IMR-90 (cell line): ENCODE measurements around the gene GALNT9. TPM values are rescaled to one million over a fixed set of nuclear protein-coding genes. Genes with fewer than 3 reads are reported as not detected.

Experiments used
- ATAC-seq: fragments of 200-7000 bp; cut with Tn5 transposase; 2 replicates; pipeline ENCODE4 v1.9.1; 2020; ENCODE audit warnings: low read depth, mild to moderate bottlenecking, moderate library complexity
- BruUV-seq: library from RNA; stranded (reverse); fragments of 400-500 nt; replicated peaks from 2 replicates; lab custom pipeline; 2021; lab: Mats Ljungman, UMichigan
- CTCF ChIA-PET: fragments of 300-600 bp; formaldehyde crosslinking; extraction: SDS; loops from one replicate; lab custom pipeline; 2021; ENCODE audit warnings: antibody characterized with exemption; lab: Yijun Ruan, JAX
- POLR2A ChIA-PET: fragments of 300-600 bp; sonication (Branson Sonifier 250); formaldehyde crosslinking; loops from one replicate; lab custom pipeline; 2022; ENCODE audit warnings: antibody characterized with exemption; ENCODE audit not compliant: unreplicated experiment; lab: Charles Lee
- DNase-seq: peaks from one replicate; pipeline ENCODE4 v3.0.0; 2013
- H2AFZ ChIP-seq: replicated peaks from 2 replicates; pipeline ENCODE3; 2013; ENCODE audit warnings: low read length, mild to moderate bottlenecking; ENCODE audit not compliant: poor library complexity
- H2AK5ac ChIP-seq: 2 replicates; pipeline ENCODE4 v1.6.1; 2013; ENCODE audit warnings: low read depth, low read length, inconsistent platforms
- H2AK9ac ChIP-seq: replicated peaks from 2 replicates; pipeline ENCODE3; 2013; ENCODE audit warnings: mild to moderate bottlenecking, low read depth, low read length, moderate library complexity; ENCODE audit not compliant: poor library complexity
- H2BK120ac ChIP-seq: 2 replicates; pipeline ENCODE4 v1.6.1; 2013; ENCODE audit warnings: low read depth, low read length, inconsistent platforms
- H2BK15ac ChIP-seq: 3 replicates; pipeline ENCODE4 v1.6.1; 2013; ENCODE audit warnings: low read depth, low read length, inconsistent platforms
- H2BK20ac ChIP-seq: 2 replicates; pipeline ENCODE4 v1.6.1; 2013; ENCODE audit warnings: low read depth, mild to moderate bottlenecking, inconsistent platforms, low read length, moderate library complexity
- H2BK5ac ChIP-seq: 2 replicates; pipeline ENCODE4 v1.6.1; 2013; ENCODE audit warnings: mild to moderate bottlenecking, low read depth, low read length, inconsistent platforms; ENCODE audit not compliant: poor library complexity, severe bottlenecking
- H3K14ac ChIP-seq: replicated peaks from 2 replicates; pipeline ENCODE4 v1.6.1; 2013; ENCODE audit warnings: low read depth, low read length, inconsistent platforms
- H3K18ac ChIP-seq: 2 replicates; pipeline ENCODE4 v1.6.1; 2013; ENCODE audit warnings: low read depth, low read length, control low read depth
- H3K23ac ChIP-seq: 2 replicates; pipeline ENCODE4 v1.6.1; 2013; ENCODE audit warnings: low read depth, low read length, inconsistent platforms
- H3K27ac ChIP-seq: 2 replicates; pipeline ENCODE4 v1.5.1; 2013; ENCODE audit warnings: mild to moderate bottlenecking, control low read depth, low read length; ENCODE audit not compliant: insufficient read depth
- H3K27me3 ChIP-seq: 2 replicates; pipeline ENCODE4 v1.6.1; 2013; ENCODE audit warnings: low read length; ENCODE audit not compliant: control insufficient read depth, insufficient read depth
- H3K36me3 ChIP-seq: 2 replicates; pipeline ENCODE4 v1.6.1; 2013; ENCODE audit warnings: low read length, mixed read lengths; ENCODE audit not compliant: control insufficient read depth, insufficient read depth
- H3K4ac ChIP-seq: 2 replicates; pipeline ENCODE4 v1.6.1; 2013; ENCODE audit warnings: low read depth, low read length, inconsistent platforms
- H3K4me1 ChIP-seq: 2 replicates; pipeline ENCODE4 v1.6.1; 2013; ENCODE audit warnings: low read length, mixed read lengths; ENCODE audit not compliant: control insufficient read depth, insufficient read depth
- H3K4me2 ChIP-seq: 2 replicates; pipeline ENCODE4 v1.6.1; 2013; ENCODE audit warnings: low read depth, mild to moderate bottlenecking, control low read depth, low read length, moderate library complexity
- H3K4me3 ChIP-seq: 2 replicates; pipeline ENCODE4 v1.5.1; 2013; ENCODE audit warnings: low read depth, mild to moderate bottlenecking, control low read depth, low read length, moderate library complexity; ENCODE audit not compliant: insufficient read depth
- H3K56ac ChIP-seq: 2 replicates; pipeline ENCODE4 v1.6.1; 2013; ENCODE audit warnings: low read length, inconsistent platforms; ENCODE audit not compliant: insufficient read depth; ENCODE audit errors: extremely low read depth
- H3K79me1 ChIP-seq, 2 experiments: 2 replicates each; pipeline ENCODE4 v1.6.1; 2013; ENCODE audit warnings: low read length in 2 of 2, inconsistent platforms in 1 of 2, low read depth in 1 of 2
- H3K9ac ChIP-seq: 2 replicates; pipeline ENCODE4 v1.6.1; 2013; ENCODE audit warnings: low read depth, low read length, control low read depth
- H3K9me1 ChIP-seq: 2 replicates; pipeline ENCODE4 v1.6.1; 2013; ENCODE audit warnings: low read length, inconsistent platforms; ENCODE audit not compliant: insufficient read depth
- H3K9me3 ChIP-seq: 2 replicates; pipeline ENCODE4 v1.6.1; 2013; ENCODE audit warnings: low read length; ENCODE audit not compliant: control insufficient read depth, insufficient read depth
- H4K20me1 ChIP-seq: 2 replicates; pipeline ENCODE4 v1.6.1; 2013; ENCODE audit warnings: low read length, inconsistent platforms; ENCODE audit not compliant: insufficient read depth
- H4K5ac ChIP-seq: 2 replicates; pipeline ENCODE4 v1.6.1; 2013; ENCODE audit warnings: mild to moderate bottlenecking, low read depth, low read length, control low read depth
- H4K8ac ChIP-seq, 2 experiments: 2 replicates each; pipeline ENCODE4 v1.6.1; 2013; ENCODE audit warnings: low read depth in 2 of 2, low read length in 2 of 2, control low read depth in 1 of 2, inconsistent platforms in 1 of 2
- H4K91ac ChIP-seq: 2 replicates; pipeline ENCODE4 v1.6.1; 2013; ENCODE audit warnings: low read depth, low read length, inconsistent platforms; ENCODE audit not compliant: insufficient read depth
- BHLHE40 ChIP-seq: fragments of 150-350 bp; IDR thresholded peaks from 2 replicates; pipeline ENCODE4 v1.6.1; 2016; ENCODE audit warnings: mild to moderate bottlenecking, low read depth, low read length
- CEBPB ChIP-seq: IDR thresholded peaks from 2 replicates; pipeline ENCODE4 v1.6.1; 2012; ENCODE audit warnings: low read depth, low read length, improper control_type of control experiment
- CHD1 ChIP-seq: IDR thresholded peaks from 2 replicates; pipeline ENCODE4 v1.6.1; 2012; ENCODE audit warnings: low read depth, low read length, improper control_type of control experiment
- FOS ChIP-seq: fragments of 150-350 bp; IDR thresholded peaks from 2 replicates; pipeline ENCODE4 v1.6.1; 2016; ENCODE audit warnings: low read depth, low read length
- MAFK ChIP-seq: IDR thresholded peaks from 2 replicates; pipeline ENCODE4 v1.6.1; 2012; ENCODE audit warnings: low read depth, low read length, improper control_type of control experiment
- MAZ ChIP-seq: IDR thresholded peaks from 2 replicates; pipeline ENCODE4 v1.6.1; 2012; ENCODE audit warnings: low read depth, mild to moderate bottlenecking, low read length, improper control_type of control experiment, moderate library complexity, borderline replicate concordance
- MXI1 ChIP-seq: IDR thresholded peaks from 2 replicates; pipeline ENCODE4 v1.6.1; 2012; ENCODE audit warnings: low read depth, mild to moderate bottlenecking, low read length, moderate library complexity, borderline replicate concordance
- NFE2L2 ChIP-seq: fragments of 150-350 bp; IDR thresholded peaks from 2 replicates; pipeline ENCODE4 v1.6.1; 2016; ENCODE audit warnings: low read depth, mild to moderate bottlenecking, low read length
- POLR2A ChIP-seq: IDR thresholded peaks from 2 replicates; pipeline ENCODE4 v1.6.1; 2012; ENCODE audit warnings: mild to moderate bottlenecking, low read depth, low read length
- RAD21 ChIP-seq: IDR thresholded peaks from 2 replicates; pipeline ENCODE4 v1.6.1; 2012; ENCODE audit warnings: low read length, improper control_type of control experiment
- RFX5 ChIP-seq: IDR thresholded peaks from 2 replicates; pipeline ENCODE4 v1.8.0; 2012; ENCODE audit warnings: low read depth, mild to moderate bottlenecking, low read length, moderate library complexity
- SMC3 ChIP-seq: fragments of 150-350 bp; IDR thresholded peaks from 2 replicates; pipeline ENCODE4 v1.6.1; 2016; ENCODE audit warnings: low read depth, mild to moderate bottlenecking, antibody characterized with exemption, low read length, moderate library complexity
- WGBS, 2 experiments: methylation state at CpG; one replicate each; pipeline versions ENCODE4 v1.1.5 to v1.1.7; 2013; ENCODE audit warnings: missing lambda C conversion rate in 2 of 2; ENCODE audit not compliant: insufficient read length in 1 of 2; ENCODE audit errors: extremely low coverage in 2 of 2; 5-methylcytosine and 5-hydroxymethylcytosine counted together
- dilution Hi-C: fragments of 300-500 bp; cut with HindIII; formaldehyde crosslinking; loops from one replicate; pipeline ENCODE4 v1.14.3; 2018; ENCODE audit warnings: low sequenced_read_pairs; ENCODE audit not compliant: unreplicated experiment
- in situ Hi-C: fragments of 300-500 bp; cut with MboI; formaldehyde crosslinking; loops from 3 replicates; pipeline ENCODE4 v1.14.3; 2019; ENCODE audit warnings: low sequenced_read_pairs, inconsistent platforms, mixed read lengths
- intact Hi-C: fragments of 100-400 bp; cut with micrococcal nuclease; formaldehyde crosslinking; loops from 2 replicates; pipeline ENCODE4 v1.10.0; 2022
- polyA plus RNA-seq, 3 experiments: library from polyadenylated mRNA; depleted of rRNA; stranded (reverse); fragments of >200 nt; gene quantifications; 2 replicates each; pipeline ENCODE4 v1.2.3, GENCODE V29; 2012; ENCODE audit warnings: low replicate concordance in 1 of 3
- total RNA-seq: library from RNA; depleted of rRNA; stranded (reverse); fragments of >200 nt; gene quantifications from 2 replicates; pipeline ENCODE4 v1.2.3, GENCODE V29; 2012
- TF ChIP-seq, protein P1 (sequence below): fragments of 150-350 bp; IDR thresholded peaks from 2 replicates; pipeline ENCODE4 v1.6.1; 2016; ENCODE audit warnings: low read depth, mild to moderate bottlenecking, low read length, moderate library complexity, borderline replicate concordance
- TF ChIP-seq, protein P2 (sequence below): conservative IDR thresholded peaks from 2 replicates; pipeline ENCODE4 v1.5.1; 2012; ENCODE audit warnings: mild to moderate bottlenecking, low read depth, low read length, improper control_type of control experiment
- TF ChIP-seq, protein P3 (sequence below): fragments of 150-350 bp; IDR thresholded peaks from 2 replicates; pipeline ENCODE4 v1.6.1; 2017; ENCODE audit warnings: mild to moderate bottlenecking, antibody characterized with exemption, low read length, low read depth

Gene GALNT9
- total and polyA plus RNA-seq, 2 of the 4 experiments (the other 2 are of a cell fraction): under 0.01 to 0.12 TPM

DNA sequence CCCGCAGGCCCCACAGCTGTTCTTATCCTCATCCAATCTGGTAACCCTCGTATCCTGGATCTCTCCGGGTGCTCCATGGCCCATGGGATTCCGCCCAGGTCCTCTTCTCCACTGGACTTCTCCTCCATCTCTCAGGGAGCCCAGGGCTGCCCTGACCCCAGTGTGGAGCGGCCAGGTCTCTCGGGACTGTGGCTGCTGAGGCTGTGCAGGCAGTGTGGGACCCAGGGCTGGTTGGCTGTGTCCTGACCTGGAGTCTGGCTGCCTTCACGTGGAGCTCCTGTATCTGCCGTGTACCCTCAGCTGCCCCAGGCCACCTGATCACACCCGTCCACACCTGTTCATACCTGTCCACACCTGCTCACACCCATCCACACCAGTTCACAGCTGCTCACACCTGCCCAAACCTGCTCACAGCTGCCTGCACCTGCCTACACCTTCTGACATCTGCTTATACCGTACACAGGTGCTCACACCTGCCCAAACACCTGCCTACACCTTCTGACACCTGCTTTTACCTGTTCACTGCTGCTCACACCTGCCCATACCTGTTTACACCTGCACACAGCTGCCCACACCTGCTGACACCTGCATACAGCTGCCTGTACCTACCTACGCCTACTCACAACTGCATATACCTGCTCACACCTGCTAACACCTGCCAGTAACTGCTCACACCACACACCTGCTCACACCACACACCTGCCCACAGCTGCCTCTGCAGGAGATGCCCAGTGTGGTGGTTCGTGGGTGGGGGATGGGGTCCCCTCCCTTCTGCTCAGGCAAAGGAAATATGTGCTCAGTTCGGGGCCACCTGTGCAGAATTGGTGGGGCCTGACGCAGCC is 92.2 kb downstream of the GALNT9 start:
- no peaks in the 10 kb centered on the region for H3K9me3 ChIP-seq
- H3K27me3 ChIP-seq: no peaks in the 10 kb centered on the region
- no peaks in the 10 kb centered on the region for H3K4me1 ChIP-seq
- no peak overlapping the region for H3K56ac ChIP-seq
- no TSS peak for BruUV-seq
- H3K27ac ChIP-seq: no peak overlapping the region
- DNase-seq (no peak), ATAC-seq (no peak)
- WGBS, 2 experiments: 68% methylated on average over 3 of the region's 14 CpGs; no CpG with 5 or more reads in 1 of the 2 experiments
- no peak overlapping the region for H2AK5ac ChIP-seq
- no peak overlapping the region for H3K18ac ChIP-seq
- H3K9ac ChIP-seq: no peak overlapping the region
- H2BK20ac ChIP-seq: no peak overlapping the region
- no peak overlapping the region for H3K14ac ChIP-seq
- no peaks in the 10 kb centered on the region for H3K9me1 ChIP-seq
- H4K20me1 ChIP-seq: no peaks in the 10 kb centered on the region
- H3K4me2 ChIP-seq: no peak overlapping the region
- no peaks in the 10 kb centered on the region for H3K79me1 ChIP-seq
- CTCF ChIA-PET: no interaction called here
- no peak overlapping the region for H2BK5ac ChIP-seq
- no peaks in the 10 kb centered on the region for H3K36me3 ChIP-seq
- H4K8ac ChIP-seq: no peak overlapping the region
- dilution Hi-C loops: no loop called here
- no peak overlapping the region for H3K4me3 ChIP-seq
- no peak overlapping the region for H2AFZ ChIP-seq
- H2BK120ac ChIP-seq: no peak overlapping the region
- POLR2A ChIA-PET: no interaction called here
- H2AK9ac ChIP-seq: no peak overlapping the region
- no peak overlapping the region for H4K91ac ChIP-seq
- intact Hi-C loops: no loop called here
- H2BK15ac ChIP-seq: no peak overlapping the region
- no peak overlapping the region for H3K4ac ChIP-seq
- in situ Hi-C loops: no loop called here
- H3K23ac ChIP-seq: no peak overlapping the region
- H4K5ac ChIP-seq: no peak overlapping the region
- no peak for TF ChIP-seq CEBPB
- TF ChIP-seq, protein P1, sequence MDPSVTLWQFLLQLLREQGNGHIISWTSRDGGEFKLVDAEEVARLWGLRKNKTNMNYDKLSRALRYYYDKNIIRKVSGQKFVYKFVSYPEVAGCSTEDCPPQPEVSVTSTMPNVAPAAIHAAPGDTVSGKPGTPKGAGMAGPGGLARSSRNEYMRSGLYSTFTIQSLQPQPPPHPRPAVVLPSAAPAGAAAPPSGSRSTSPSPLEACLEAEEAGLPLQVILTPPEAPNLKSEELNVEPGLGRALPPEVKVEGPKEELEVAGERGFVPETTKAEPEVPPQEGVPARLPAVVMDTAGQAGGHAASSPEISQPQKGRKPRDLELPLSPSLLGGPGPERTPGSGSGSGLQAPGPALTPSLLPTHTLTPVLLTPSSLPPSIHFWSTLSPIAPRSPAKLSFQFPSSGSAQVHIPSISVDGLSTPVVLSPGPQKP: no peak
- TF ChIP-seq, protein P2, sequence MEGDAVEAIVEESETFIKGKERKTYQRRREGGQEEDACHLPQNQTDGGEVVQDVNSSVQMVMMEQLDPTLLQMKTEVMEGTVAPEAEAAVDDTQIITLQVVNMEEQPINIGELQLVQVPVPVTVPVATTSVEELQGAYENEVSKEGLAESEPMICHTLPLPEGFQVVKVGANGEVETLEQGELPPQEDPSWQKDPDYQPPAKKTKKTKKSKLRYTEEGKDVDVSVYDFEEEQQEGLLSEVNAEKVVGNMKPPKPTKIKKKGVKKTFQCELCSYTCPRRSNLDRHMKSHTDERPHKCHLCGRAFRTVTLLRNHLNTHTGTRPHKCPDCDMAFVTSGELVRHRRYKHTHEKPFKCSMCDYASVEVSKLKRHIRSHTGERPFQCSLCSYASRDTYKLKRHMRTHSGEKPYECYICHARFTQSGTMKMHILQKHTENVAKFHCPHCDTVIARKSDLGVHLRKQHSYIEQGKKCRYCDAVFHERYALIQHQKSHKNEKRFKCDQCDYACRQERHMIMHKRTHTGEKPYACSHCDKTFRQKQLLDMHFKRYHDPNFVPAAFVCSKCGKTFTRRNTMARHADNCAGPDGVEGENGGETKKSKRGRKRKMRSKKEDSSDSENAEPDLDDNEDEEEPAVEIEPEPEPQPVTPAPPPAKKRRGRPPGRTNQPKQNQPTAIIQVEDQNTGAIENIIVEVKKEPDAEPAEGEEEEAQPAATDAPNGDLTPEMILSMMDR: no peak
- TF ChIP-seq RFX5: no peak
- TF ChIP-seq, protein P3, sequence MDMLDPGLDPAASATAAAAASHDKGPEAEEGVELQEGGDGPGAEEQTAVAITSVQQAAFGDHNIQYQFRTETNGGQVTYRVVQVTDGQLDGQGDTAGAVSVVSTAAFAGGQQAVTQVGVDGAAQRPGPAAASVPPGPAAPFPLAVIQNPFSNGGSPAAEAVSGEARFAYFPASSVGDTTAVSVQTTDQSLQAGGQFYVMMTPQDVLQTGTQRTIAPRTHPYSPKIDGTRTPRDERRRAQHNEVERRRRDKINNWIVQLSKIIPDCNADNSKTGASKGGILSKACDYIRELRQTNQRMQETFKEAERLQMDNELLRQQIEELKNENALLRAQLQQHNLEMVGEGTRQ: no peak
- TF ChIP-seq MAZ: no peak
- TF ChIP-seq MAFK: no peak
- TF ChIP-seq CHD1: no peak
- TF ChIP-seq BHLHE40: no peak
- TF ChIP-seq POLR2A: no peak
- TF ChIP-seq MXI1: no peak
- TF ChIP-seq FOS: no peak
- TF ChIP-seq NFE2L2: no peak
- no peak for TF ChIP-seq SMC3
- no peak for TF ChIP-seq RAD21
